ENCODE measurements around the gene BLM. TPM values are rescaled to one million over a fixed set of nuclear protein-coding genes. Genes with fewer than 3 reads are reported as not detected.

BLM gene
- total RNA-seq, 1 donor from 2014 or later, result 21.5 TPM

GRCh38 chr15:90817117-90818057, 100.2 kb downstream of the BLM start:
- Mint-ChIP-seq H3K4me3 (no peak overlapping the region), H3K36me3 (no peaks in the 10 kb centered on the region), H3K9me3 (no peaks in the 10 kb centered on the region), H3K27me3 (no peaks in the 10 kb centered on the region), H3K27ac (no peak overlapping the region), H3K4me1 (ENCODE audit: unreplicated experiment) (peaks cover 13% of the 10 kb centered on the region)
- TF ChIP-seq CTCF (conservative IDR thresholded peaks at IDR 0.05), result no peak
- no peak for DNase-seq (ENCODE audit: extremely low spot score, unreplicated experiment)

- no peaks in the 10 kb centered on the region for H3K9me3 Mint-ChIP-seq
- H3K27me3 Mint-ChIP-seq, result peaks cover 2% of the 10 kb centered on the region
- H3K27ac Mint-ChIP-seq, result no peak overlapping the region
- H3K4me1 Mint-ChIP-seq (ENCODE audit: unreplicated experiment), result peaks cover 18% of the 10 kb centered on the region
- H3K36me3 Mint-ChIP-seq, result no peaks in the 10 kb centered on the region
- TF ChIP-seq CTCF (conservative IDR thresholded peaks at IDR 0.05), result peak; percentile 38
- DNase-seq (ENCODE audit: extremely low spot score, unreplicated experiment), result no peak
- no peak overlapping the region for H3K4me3 Mint-ChIP-seq
Observed at GRCh38 chr15:90818251-90819210, 101.4 kb downstream of the BLM start.

- Mint-ChIP-seq H3K9me3 (no peaks in the 10 kb centered on the region), H3K4me3 (no peak overlapping the region), H3K4me1 (ENCODE audit: unreplicated experiment) (peaks cover 14% of the 10 kb centered on the region), H3K36me3 (no peaks in the 10 kb centered on the region), H3K27ac (no peak overlapping the region), H3K27me3 (peaks cover 2% of the 10 kb centered on the region)
- no peak for DNase-seq (ENCODE audit: extremely low spot score, unreplicated experiment)
- TF ChIP-seq CTCF (conservative IDR thresholded peaks at IDR 0.05), result no peak
Observed at GRCh38 chr15:90819390-90819789, 102.2 kb downstream of the BLM start.

GRCh38 chr15:90819850-90820249, 102.7 kb downstream of the BLM start:
- H3K36me3 Mint-ChIP-seq, result no peaks in the 10 kb centered on the region
- no peaks in the 10 kb centered on the region for H3K9me3 Mint-ChIP-seq
- H3K4me1 Mint-ChIP-seq (ENCODE audit: unreplicated experiment), result peaks cover 13% of the 10 kb centered on the region
- no peak for DNase-seq (ENCODE audit: extremely low spot score, unreplicated experiment)
- no peak overlapping the region for H3K27ac Mint-ChIP-seq
- H3K4me3 Mint-ChIP-seq, result no peak overlapping the region
- TF ChIP-seq CTCF (conservative IDR thresholded peaks at IDR 0.05), result no peak
- peaks cover 2% of the 10 kb centered on the region for H3K27me3 Mint-ChIP-seq

GRCh38 chr15:90820481-90820880, 103.3 kb downstream of the BLM start:
- H3K4me3 Mint-ChIP-seq, result no peak overlapping the region
- no peak for DNase-seq (ENCODE audit: extremely low spot score, unreplicated experiment)
- no peak overlapping the region for H3K27ac Mint-ChIP-seq
- no peaks in the 10 kb centered on the region for H3K9me3 Mint-ChIP-seq
- peaks cover 2% of the 10 kb centered on the region for H3K27me3 Mint-ChIP-seq
- no peaks in the 10 kb centered on the region for H3K36me3 Mint-ChIP-seq
- H3K4me1 Mint-ChIP-seq (ENCODE audit: unreplicated experiment), result peaks cover 11% of the 10 kb centered on the region
- no peak for TF ChIP-seq CTCF (conservative IDR thresholded peaks at IDR 0.05)
